Measurements from ENCODE around the gene SLC17A6. TPM values are rescaled to one million over a fixed set of nuclear protein-coding genes. Genes with fewer than 3 reads are reported as not detected.

SLC17A6 gene
- total RNA-seq: not detected in 2 replicates

GRCh38 chr11:22337596-22338485 is at the start of gene SLC17A6:
TSS of gene SLC17A6 (plus strand) at chr11:22338381. CDS start at chr11:22338534, 153 bp downstream.

Other genes with a start within 250 kb of the SLC17A6 start
- not detected in 2 replicates for gene ANO5, start 145.3 kb upstream of the SLC17A6 start, total RNA-seq